ENCODE results near the gene ITPR1.

The ITPR1 gene

DNA sequence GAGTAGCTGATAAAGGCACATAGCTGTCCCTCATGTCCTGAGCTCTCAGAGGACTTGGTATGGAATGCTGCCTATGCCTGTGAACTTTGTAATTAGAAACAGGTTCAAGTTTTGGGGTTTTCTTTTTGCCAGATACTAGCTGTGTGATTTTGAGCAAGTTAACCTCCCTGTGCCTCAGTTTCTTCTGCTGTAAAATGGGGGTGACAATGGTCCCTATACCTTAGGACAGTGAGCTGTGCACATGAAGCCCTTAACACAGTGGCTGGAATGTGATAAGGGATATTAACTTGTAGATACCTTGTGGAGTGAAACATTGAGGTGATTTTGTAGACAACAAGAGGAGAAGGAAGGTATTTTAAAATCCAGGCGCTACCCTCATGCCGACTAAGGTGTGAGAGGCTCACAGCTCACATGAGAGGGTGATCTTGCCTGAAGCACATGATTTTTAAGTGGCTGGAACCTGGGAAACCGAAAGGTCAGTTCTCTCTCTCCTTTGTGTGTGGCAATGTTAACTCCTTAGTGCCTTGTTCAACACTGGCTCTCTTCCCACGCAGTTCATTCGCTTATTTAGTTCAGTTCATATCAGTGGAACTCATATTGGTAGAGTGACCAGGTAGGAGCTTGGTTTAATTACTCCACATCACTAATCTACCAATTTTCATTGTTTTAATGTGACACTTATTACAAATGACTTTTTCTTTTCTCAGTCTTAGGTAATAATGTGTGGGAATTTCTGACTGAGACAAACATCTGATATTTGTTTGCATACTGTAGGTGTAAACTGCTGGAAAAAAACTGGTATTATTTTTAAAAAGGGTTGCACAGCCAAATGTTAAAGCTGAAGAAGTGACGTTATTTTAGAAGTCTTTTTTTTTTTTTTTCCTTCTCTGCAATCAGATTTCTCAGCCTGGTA, 236.2 kb downstream of the ITPR1 start:
- no peak for DNase-seq

DNA sequence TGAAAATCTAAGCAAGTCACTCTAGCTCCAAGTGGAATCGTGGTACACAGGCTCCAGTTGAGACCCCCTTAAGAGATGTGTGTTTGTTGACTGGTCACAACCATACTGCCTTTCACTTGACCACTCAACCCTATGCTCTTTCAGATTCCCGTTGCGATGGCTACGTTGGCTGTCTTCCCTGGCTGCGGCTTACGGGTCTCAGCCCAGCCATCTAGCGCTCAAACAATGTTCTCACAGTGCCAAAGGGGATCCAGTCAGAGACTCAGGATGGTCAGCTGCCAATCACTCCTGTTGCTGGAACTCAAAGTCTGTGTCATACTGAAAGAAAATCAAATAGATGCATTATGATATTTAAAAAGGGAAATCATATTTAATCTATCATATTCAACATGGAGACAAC, 237.6 kb downstream of the ITPR1 start:
- DNase-seq = no peak

DNA sequence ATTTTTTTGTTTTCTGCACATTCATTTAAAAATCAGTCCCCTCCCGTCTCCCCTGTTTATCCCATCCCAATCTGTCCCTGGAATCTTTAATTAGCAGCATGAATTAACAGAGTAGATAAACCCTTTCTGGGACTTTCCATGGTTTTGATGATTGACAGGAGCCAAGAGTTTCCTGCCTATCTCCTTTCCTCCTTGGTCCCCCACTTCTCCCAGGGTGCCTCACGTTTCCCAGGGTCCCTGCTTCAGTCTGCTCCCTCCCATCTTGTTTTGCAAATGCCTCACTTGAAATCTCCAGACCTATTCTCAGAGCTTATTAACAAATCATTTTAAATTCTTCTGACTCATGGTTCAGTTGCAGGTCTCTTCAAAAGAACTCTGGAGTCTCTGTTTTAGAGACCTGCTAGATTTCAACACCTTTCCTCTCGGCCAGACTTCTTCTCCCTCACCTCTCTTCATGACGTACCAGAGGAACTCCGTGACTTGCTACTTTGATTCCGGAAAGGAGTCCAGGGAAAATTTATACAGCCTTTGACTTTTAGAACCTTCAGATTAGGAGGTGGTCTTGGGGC, 238.5 kb downstream of the ITPR1 start:
- no peak for DNase-seq

DNA sequence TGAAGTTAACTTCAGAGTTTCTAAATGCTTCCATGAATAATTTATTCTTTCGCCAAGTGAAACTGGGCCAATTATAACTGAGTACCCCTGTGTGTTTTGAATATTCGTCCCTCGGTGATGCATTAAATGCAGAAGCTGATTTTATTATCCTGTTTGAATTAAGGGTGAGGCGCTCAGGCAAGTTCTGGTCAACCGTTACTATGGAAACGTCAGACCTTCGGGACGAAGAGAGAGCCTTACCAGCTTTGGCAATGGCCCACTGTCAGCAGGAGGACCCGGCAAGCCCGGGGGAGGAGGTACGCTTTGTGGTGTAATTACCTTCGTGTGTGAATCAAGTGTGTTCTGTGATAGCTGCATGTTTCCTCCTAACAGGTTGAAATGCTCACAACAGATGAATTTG, 239.8 kb downstream of the ITPR1 start:
- no peak for DNase-seq

- no peak for DNase-seq
These were observed 241.3 kb downstream of the ITPR1 start for GRCh38 chr3:4734454-4734853.

GRCh38 chr3:4735243-4735642, 242.1 kb downstream of the ITPR1 start:
- no peak for DNase-seq

DNA sequence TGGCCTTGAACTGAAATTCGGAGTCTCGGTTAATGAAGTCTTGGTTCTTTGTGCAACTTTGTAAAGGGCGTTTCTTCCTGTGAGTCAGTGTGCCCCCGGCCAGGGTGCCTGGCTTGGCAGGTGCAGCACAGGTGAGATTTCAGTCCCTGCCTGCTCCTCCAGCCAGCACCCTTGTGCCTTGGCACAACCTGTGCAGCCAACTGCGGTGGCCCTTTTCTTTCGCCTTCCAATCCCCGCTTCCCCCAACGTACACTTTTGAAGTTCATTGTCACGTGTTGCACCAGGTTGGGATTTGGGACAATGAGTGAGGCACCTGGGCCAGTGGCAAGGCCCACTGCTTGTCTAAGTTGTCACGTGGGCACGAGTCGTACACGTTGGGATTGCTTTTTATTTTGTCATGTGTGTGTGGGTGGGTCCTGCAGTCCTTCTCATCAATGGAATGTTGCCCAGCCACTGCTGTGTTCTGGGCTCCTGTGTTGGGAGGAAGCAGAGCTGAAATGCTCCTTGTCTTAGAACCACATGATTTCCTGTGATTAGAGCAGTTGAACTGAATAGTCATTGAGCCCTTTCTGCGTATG, 243.2 kb downstream of the ITPR1 start:
- no peak for DNase-seq

- DNase-seq = no peak
These were observed 245.7 kb downstream of the ITPR1 start for GRCh38 chr3:4738737-4739274.

DNA sequence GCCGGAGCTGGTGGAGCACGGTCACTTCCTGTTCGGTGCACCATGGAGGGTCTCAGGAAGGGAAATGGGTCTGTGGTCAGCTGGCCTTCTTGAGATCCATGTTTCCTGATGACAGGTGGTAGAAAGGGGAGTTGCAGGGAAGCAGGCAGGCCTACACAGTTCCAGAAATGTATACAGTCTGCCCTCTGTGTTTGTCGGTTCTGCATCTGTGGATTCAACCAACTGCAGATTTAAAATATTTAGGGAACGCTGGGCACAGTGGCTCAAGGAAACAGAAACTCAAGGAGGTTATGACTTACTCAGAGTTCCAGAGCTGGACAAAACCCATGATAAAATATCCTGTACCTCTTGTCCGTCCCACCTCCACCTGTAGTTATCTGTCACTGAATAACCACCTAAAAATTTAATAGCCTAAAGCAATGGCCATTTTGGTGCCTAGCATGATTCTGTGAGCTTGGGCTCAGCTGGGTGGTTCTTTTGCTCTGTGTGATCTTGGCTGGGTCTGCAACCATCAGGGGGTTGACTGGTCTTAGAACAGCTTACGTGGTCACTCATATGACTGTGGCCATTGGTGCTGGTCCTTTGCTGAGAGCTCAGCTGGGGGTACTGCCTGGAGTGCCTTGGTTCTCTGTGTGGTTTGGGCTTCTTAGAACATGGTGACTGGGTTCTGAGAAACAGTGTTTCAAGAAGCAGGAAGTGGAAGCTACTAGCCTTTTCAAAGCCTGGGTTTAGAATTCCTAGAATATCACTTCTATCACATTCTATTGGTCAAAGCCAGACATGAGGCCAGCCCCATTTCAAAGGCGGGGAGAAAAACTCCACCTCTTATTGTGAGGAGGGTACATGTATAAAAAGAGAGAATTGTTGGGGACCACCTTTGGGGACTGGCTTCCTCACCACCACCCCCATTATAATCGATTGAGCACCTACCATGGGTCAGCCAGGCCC, 246.4 kb downstream of the ITPR1 start:
- no peak for DNase-seq

DNA sequence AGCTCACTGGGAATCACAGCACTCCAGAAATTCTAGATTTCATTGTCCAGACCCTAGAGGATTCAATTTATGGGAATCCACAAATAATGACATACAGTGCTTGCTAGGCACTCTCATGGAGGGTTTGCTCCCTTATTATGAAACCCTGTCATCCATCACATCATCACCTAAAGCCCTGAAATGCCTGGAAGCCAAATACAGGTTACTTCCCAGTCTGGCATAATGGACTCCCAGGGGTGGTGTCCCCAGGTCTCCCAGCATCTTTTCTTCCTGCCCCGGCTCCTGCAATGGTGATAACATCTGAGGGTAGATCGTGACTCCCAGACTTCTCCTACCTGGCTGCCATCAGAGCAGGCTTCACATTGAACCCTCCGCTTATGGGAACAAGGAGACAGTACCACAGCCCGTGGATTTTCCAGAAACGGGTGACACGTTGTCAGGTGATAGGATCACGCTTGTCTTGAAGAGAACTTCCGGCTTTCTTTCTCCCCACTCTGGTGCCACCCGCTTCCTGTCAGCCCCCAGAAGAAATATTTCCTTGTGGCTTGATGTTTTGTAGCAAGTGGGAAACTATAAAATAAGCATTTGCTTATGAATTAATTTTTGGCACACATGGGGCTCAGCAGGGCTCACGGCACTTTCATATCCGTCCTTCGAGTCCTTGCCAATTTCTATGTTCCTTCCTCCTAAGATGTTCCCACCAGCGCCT, 247.4 kb downstream of the ITPR1 start:
- DNase-seq = no peak

- DNase-seq = no peak
These were observed 247.9 kb downstream of the ITPR1 start for GRCh38 chr3:4741106-4741403.

GRCh38 chr3:4741404-4742307, 248.5 kb downstream of the ITPR1 start:
- no peak for DNase-seq

GRCh38 chr3:4742359-4742758, 249.2 kb downstream of the ITPR1 start:
- no peak for DNase-seq

DNA sequence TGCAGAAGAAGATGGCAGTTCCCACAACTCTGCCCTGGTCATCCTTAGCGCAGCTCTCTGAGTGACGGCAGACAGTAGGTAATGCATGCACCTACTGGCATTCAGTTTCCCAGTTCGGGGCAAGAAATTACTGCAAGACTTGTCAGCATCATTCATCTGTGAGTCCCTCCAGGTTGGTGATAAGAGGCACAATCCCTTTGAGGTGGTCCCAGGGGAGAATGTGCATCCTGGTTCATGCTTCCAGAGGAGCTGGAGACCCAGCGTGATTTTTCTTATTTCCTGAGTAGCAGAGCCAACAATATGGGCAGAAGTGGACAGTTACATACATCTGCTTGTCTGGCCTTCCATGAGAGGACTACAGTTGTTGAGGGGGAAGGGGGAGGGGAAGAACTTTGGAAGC, 250.2 kb downstream of the ITPR1 start:
- DNase-seq = no peak

- no peak for DNase-seq
These were observed 251.5 kb downstream of the ITPR1 start for GRCh38 chr3:4744405-4745234.

DNA sequence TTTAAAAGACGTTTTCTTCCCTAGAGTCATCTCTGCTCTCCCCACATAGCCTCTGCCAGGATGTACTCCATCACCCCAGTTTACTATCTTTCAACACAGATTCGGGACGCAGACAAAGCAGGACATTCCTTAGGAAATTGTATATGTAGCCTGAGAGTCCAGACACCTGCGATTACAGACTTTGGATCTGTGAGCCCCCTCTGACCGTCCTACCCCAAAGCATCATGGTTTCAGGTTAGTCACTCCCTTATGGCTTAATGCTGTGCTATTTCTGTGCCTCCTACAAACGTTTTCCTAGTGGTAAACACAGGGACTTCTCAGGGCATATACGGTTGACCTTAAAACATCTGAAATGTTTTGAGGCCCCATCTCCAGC, 252.1 kb downstream of the ITPR1 start:
- DNase-seq = no peak

GRCh38 chr3:4746241-4746958, 253.3 kb downstream of the ITPR1 start:
- DNase-seq = no peak

DNA sequence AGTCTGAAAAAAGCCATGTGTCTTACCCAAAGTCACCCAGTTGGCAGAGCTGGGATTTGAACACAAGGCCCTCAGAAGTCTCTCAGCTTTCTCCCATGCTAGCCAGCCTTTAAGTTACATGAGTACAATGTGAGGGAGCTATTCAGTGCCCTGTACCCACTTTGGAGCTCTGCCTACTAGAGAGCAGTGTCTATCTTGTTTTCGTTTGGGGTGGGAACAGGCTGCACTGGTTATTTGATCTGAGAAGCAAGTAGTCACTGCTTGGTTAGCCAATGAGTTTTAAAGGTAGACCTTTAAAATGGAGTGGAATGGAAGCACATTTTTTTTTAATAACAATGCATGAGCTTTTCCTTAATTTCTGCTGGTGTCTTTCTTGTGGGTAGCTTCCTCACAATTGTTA, 255.0 kb downstream of the ITPR1 start:
- no peak for DNase-seq

DNA sequence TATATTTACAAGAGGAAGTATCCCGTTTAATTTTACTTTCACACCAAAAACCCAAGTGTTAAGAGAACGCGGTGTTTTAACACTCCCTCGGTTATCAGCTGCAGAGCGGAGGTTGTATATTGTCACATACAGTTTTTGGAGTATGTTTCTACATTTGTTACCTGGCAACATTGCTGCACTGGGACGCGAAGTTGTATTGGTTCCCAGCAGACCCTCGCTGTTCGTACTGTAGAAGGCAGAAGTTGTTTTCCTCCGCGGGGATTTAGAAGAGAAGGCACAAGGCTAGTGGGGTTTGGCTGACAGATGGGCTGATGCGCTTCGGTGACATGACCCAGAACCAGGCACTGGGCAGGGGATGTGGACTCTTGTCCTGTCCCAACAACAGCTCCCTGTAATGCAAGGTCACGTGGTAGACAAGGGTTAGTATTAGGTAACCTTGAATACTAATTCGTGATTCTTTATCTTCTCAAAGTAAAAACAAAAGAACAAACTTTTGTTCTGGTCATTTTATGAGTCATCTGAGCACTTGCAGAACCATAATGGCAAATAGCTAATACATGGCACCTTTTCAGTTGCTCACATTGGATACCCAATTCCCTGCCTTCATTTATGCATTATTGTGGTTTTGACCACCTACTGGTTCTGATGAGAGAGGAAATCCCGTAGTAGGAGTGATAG, 255.7 kb downstream of the ITPR1 start:
- DNase-seq = no peak

All from stimulated activated CD4-positive, alpha-beta T cell treated with anti-CD3 and anti-CD28 coated beads, Interleukin-4, amount 100 ng/mL, for 1 hour (primary cell).